ENCODE results near the gene GMPR2.

GMPR2 gene

GRCh38 chr14:24270537-24271133, 37.9 kb downstream of the GMPR2 start:
- no peak for DNase-seq

GRCh38 chr14:24271134-24271833, 38.6 kb downstream of the GMPR2 start, which contains the start of gene RABGGTA:
RABGGTA (minus strand) TSS chr14:24271597; CDS start chr14:24271115, 482 bp downstream.
- peak; percentile 94 to 98 (median 96) for DNase-seq

GRCh38 chr14:24271834-24272263, 39.1 kb downstream of the GMPR2 start:
- no peak for DNase-seq

DNA sequence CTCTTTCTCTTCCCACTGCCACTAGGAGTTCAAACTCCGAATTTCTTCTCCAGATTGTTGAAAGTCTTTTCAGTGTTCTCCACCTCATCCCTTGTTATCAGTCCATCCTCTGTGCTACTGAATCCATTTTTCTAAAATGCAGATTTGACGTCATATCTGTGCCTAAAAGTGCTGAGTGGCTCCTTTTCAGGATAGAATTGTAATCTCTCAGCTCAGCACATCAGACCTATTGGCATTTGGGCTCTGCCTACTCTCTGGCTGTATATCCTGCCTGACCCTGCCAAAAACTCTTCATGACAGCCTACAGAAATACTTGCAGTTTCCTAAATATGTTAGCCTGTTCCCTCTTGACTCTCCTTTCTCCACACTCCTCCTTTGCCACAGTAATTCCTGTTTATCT, 39.7 kb downstream of the GMPR2 start:
- no peak for DNase-seq

- no peak for DNase-seq
These were observed 40.8 kb downstream of the GMPR2 start for GRCh38 chr14:24273422-24273998.

DNA sequence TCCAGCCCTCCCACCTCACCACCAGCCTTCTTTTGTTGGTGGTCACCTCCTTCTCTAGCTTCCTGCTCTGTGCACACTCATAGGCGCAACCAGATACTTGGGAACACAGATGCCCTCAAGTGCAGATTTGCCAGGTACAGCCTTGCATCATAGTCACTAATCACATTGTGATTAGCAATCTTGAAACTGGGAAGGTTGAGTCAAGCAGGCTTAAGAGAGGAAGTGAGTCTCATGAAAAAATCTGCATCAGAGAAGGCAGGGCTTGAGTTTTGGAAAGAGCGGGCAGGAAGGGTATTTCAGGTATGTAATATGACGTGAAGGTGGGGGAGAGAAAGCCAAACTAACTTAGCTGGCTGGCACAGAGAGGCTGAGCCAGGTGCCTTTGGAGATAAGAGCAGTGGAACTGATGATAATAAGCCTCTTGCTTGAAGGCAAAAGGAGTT, 41.4 kb downstream of the GMPR2 start:
- no peak for DNase-seq

DNA sequence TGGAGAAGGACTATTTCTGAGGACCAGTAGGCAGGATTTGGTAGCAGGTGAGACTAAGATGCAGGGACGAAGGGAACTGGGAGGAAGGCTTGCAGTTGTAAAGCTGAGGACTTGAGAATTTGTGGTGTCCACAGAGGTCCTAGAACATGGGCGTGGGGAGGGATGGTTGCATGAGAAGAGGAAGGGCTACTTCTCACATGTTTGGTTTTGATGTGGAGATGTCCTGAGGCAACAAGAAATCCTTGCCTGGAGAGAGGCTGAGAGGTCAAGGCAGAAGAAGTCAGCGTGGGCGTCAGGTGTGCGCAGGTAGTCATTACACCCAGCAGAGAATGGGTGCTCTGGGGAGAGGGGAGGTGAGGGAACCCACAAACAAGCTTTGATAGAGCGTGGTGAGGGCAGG, 44.3 kb downstream of the GMPR2 start:
- no peak for DNase-seq

GRCh38 chr14:24277606-24278321, 45.0 kb downstream of the GMPR2 start:
- no peak for DNase-seq

DNA sequence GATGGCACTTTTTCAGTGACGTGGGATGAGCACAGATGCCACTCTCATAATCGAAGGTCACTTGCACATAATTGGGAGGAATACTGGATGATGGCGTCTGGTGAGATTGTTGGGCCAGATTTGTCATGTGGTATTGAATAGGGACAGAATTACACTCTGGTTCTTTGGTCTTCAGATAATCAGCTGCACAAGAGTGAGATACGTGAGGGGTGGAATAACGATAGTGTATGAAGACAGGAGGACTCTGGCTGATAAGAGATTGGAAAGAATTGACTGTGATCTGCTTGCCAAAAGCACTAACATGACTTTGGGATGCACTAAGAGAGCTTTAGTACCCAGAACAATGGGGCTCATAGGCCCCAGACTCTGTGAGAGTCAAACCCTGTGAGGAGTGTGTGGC, 45.7 kb downstream of the GMPR2 start:
- DNase-seq = no peak

DNA sequence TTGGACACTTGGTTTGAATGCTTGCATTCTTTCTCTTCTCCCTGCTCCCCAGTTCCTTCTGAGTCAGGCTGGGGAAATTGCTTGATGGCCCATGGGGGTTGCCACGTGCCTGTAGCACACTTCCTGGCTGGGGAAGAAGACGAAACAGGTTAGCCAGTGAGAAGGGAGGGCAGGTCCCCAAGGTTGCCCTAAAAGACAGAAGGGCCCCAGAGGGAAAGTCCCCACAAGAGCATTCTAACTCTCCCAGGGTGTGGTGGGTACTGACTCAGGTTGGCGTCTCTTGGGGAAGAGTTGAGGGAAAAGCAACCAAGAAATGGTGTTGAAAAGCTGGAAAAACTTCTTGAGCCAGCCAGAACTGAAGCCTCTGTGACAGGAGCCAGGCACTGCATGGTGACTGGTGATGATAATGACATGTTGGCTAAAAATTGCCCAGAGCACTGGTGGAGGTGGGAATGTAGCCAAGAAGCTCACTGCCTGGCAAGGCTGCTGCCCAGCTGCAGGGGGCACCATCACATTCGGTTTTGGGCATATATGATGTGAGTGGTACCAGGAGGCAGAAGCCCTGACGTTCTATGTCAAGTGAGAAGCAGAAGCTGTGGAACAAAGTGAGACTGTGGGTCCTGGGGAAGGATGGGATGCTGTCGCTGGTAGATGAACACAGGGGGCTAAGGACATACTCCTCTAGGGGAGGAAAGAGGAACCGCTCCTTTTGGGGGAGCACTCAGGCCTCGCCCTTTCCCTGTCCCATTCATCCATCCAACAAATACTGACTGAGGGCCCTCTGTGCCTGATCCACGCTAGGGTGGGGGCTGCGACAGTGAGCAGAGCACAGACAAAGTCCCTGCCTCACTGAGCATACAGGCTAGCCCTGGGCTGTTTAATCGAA, 46.8 kb downstream of the GMPR2 start:
- peak in 1 of 3 experiments; percentile 21 for DNase-seq

- no peak for DNase-seq
These were observed 48.2 kb downstream of the GMPR2 start for GRCh38 chr14:24280797-24281460.

- DNase-seq = no peak
These were observed 48.9 kb downstream of the GMPR2 start for GRCh38 chr14:24281636-24282035.

GRCh38 chr14:24282736-24283135, 50.0 kb downstream of the GMPR2 start:
- DNase-seq = no peak

GRCh38 chr14:24283796-24284460, 51.2 kb downstream of the GMPR2 start:
- no peak for DNase-seq

- DNase-seq = no peak
These were observed 51.8 kb downstream of the GMPR2 start for GRCh38 chr14:24284501-24285035.

- DNase-seq = no peak
These were observed 52.6 kb downstream of the GMPR2 start for GRCh38 chr14:24285351-24285750.

- no peak for DNase-seq
These were observed 54.3 kb downstream of the GMPR2 start for GRCh38 chr14:24286996-24287395.
